Upper lobe of left lung (tissue), 4 donors: ENCODE measurements around the gene DIAPH2.

Source experiments
- POLR2A ChIP-seq, 4 donors: fragments of 450-650 bp; IDR thresholded peaks; one replicate each; pipeline ENCODE4 v1.5.1; 2016 to 2017; ENCODE audit warnings: antibody characterized with exemption in 4 of 4, mild to moderate bottlenecking in 2 of 4
- TF ChIP-seq, protein P1 (sequence below), 6 experiments: fragments of 450-650 bp in 4 of 6; fragments of 200-600 bp in 2 of 6; sonication (generic) in 2 of 6; IDR thresholded peaks; one replicate each; pipeline ENCODE4 v1.5.1; 2016 to 2019; ENCODE audit warnings: antibody characterized with exemption in 6 of 6

DNA sequence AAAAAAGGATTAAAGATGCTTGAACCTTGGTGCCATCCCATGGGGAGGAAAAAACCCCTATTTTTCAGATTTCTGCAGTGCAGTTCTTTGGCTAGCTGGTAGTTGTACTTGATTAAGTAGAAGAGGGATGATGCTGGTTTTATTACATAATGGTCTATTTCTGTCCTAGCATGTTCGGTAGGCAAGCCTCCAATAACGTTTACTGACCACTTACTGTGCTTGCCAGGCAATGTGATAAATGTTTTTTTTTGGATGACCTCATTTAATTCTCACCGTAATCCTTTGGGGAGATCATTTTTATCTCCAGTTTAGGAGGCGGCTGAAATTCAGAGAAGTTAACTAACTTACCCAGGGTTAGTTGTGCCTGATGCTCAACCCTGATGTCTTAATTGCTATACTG is 106.9 kb downstream of the DIAPH2 start:
- TF ChIP-seq, protein P1, sequence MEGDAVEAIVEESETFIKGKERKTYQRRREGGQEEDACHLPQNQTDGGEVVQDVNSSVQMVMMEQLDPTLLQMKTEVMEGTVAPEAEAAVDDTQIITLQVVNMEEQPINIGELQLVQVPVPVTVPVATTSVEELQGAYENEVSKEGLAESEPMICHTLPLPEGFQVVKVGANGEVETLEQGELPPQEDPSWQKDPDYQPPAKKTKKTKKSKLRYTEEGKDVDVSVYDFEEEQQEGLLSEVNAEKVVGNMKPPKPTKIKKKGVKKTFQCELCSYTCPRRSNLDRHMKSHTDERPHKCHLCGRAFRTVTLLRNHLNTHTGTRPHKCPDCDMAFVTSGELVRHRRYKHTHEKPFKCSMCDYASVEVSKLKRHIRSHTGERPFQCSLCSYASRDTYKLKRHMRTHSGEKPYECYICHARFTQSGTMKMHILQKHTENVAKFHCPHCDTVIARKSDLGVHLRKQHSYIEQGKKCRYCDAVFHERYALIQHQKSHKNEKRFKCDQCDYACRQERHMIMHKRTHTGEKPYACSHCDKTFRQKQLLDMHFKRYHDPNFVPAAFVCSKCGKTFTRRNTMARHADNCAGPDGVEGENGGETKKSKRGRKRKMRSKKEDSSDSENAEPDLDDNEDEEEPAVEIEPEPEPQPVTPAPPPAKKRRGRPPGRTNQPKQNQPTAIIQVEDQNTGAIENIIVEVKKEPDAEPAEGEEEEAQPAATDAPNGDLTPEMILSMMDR (IDR thresholded peaks at IDR 0.05): no peak
- TF ChIP-seq POLR2A (IDR thresholded peaks at IDR 0.05): no peak
